ENCODE measurements around the gene CDK14. TPM values are rescaled to one million over a fixed set of nuclear protein-coding genes. Genes with fewer than 3 reads are reported as not detected.

Gene CDK14
- total RNA-seq, 4 donors from 2014 or later = 0.18 to 74.3 (median 7.3) TPM

- Histone ChIP-seq H3K36me3 (no peaks in the 10 kb centered on the region), H3K9me3 (no peaks in the 10 kb centered on the region), H3K4me3 (no peak overlapping the region), H3K27ac (no peak overlapping the region), H3K27me3 (no peaks in the 10 kb centered on the region), H3K4me1 (no peaks in the 10 kb centered on the region)
- DNase-seq = no peak
- no peak for TF ChIP-seq POLR2A (IDR thresholded peaks at IDR 0.05)
- TF ChIP-seq CTCF (IDR thresholded peaks at IDR 0.05) = no peak
Observed at GRCh38 chr7:90603346-90603745, 7.2 kb downstream of the CDK14 start.

- no peak for TF ChIP-seq POLR2A (IDR thresholded peaks at IDR 0.05)
- TF ChIP-seq CTCF (IDR thresholded peaks at IDR 0.05) = no peak
- no peak overlapping the region for H3K4me3 ChIP-seq
- no peak overlapping the region for H3K27ac ChIP-seq
- H3K27me3 ChIP-seq = no peaks in the 10 kb centered on the region
- H3K9me3 ChIP-seq = no peaks in the 10 kb centered on the region
- DNase-seq = no peak
- H3K36me3 ChIP-seq = no peaks in the 10 kb centered on the region
- no peaks in the 10 kb centered on the region for H3K4me1 ChIP-seq
Observed at GRCh38 chr7:90604383-90604782, 8.3 kb downstream of the CDK14 start.

GRCh38 chr7:90605055-90605454, 8.9 kb downstream of the CDK14 start:
- no peak overlapping the region for H3K27ac ChIP-seq
- no peak overlapping the region for H3K4me3 ChIP-seq
- no peak for DNase-seq
- H3K36me3 ChIP-seq = no peaks in the 10 kb centered on the region
- no peaks in the 10 kb centered on the region for H3K9me3 ChIP-seq
- no peak for TF ChIP-seq POLR2A (IDR thresholded peaks at IDR 0.05)
- no peak for TF ChIP-seq CTCF (IDR thresholded peaks at IDR 0.05)
- no peaks in the 10 kb centered on the region for H3K4me1 ChIP-seq
- H3K27me3 ChIP-seq = no peaks in the 10 kb centered on the region

- H3K27me3 ChIP-seq = no peaks in the 10 kb centered on the region
- no peaks in the 10 kb centered on the region for H3K36me3 ChIP-seq
- H3K4me3 ChIP-seq = no peak overlapping the region
- no peak for DNase-seq
- no peak overlapping the region for H3K27ac ChIP-seq
- no peaks in the 10 kb centered on the region for H3K9me3 ChIP-seq
- TF ChIP-seq POLR2A (IDR thresholded peaks at IDR 0.05) (no peak), CTCF (IDR thresholded peaks at IDR 0.05) (no peak)
- no peaks in the 10 kb centered on the region for H3K4me1 ChIP-seq
Observed at GRCh38 chr7:90607196-90607595, 11.1 kb downstream of the CDK14 start.

- no peak for TF ChIP-seq POLR2A (IDR thresholded peaks at IDR 0.05)
- no peak for TF ChIP-seq CTCF (IDR thresholded peaks at IDR 0.05)
- H3K36me3 ChIP-seq = no peaks in the 10 kb centered on the region
- no peaks in the 10 kb centered on the region for H3K4me1 ChIP-seq
- no peaks in the 10 kb centered on the region for H3K27me3 ChIP-seq
- no peaks in the 10 kb centered on the region for H3K9me3 ChIP-seq
- H3K27ac ChIP-seq = no peak overlapping the region
- no peak for DNase-seq
- H3K4me3 ChIP-seq = no peak overlapping the region
Observed at GRCh38 chr7:90610105-90610504, 14.0 kb downstream of the CDK14 start.

GRCh38 chr7:90611115-90611514, 15.0 kb downstream of the CDK14 start:
- H3K4me1 ChIP-seq = no peaks in the 10 kb centered on the region
- no peak for TF ChIP-seq CTCF (IDR thresholded peaks at IDR 0.05)
- no peak for TF ChIP-seq POLR2A (IDR thresholded peaks at IDR 0.05)
- no peak for DNase-seq
- no peaks in the 10 kb centered on the region for H3K27me3 ChIP-seq
- no peaks in the 10 kb centered on the region for H3K9me3 ChIP-seq
- no peak overlapping the region for H3K4me3 ChIP-seq
- H3K27ac ChIP-seq = no peak overlapping the region
- no peaks in the 10 kb centered on the region for H3K36me3 ChIP-seq
